GM18517 (cell line): ENCODE measurements around the gene CST5.
"Not testable (repeated sequence)": the region's sequence is repeated elsewhere in the genome, so short reads cannot be mapped to it uniquely, and the experiment has no call there.

Source experiments
- ATAC-seq: cut with Tn5 transposase; IDR thresholded peaks from one replicate; pipeline ENCODE4 v1.9.1; 2021; ENCODE audit warnings: mild to moderate bottlenecking, moderate library complexity; ENCODE audit not compliant: unreplicated experiment

The CST5 gene

DNA sequence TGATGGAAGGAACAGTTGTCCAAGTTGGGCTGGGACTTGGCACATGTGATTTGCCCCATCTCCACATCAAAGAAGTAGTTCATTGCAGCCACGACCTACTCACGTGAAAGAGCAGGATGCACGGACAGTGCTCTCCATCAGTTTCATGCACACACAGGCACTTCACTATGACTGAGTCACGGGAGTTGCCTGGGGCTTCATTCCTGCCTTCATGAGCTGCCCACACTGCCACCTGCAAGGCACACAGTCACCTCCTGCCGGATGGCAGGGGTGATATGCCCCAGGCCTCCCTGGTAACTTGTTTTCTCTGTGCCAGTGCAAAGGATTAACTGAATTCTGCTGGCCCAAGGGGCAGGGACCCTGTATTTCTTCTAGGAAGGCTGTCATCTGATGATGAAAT is 22.8 kb downstream of the CST5 start:
- no peak for ATAC-seq

DNA sequence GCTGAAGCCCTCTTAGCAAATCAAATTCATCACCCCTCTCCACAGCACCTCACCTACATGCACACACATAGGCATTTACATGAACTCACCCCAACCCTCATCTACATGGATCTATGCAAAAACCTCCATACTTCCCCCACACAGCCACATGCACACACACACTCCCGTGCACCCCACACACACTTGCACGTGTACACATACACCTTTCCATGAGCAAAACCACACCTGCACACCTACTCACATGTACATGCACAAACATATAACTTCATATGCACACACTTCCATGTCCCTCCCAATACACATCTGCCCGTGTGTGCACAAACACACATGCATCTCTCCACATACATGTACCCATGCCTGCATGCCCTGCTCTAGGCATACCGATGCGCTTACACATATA is 23.3 kb downstream of the CST5 start:
- ATAC-seq = no peak

DNA sequence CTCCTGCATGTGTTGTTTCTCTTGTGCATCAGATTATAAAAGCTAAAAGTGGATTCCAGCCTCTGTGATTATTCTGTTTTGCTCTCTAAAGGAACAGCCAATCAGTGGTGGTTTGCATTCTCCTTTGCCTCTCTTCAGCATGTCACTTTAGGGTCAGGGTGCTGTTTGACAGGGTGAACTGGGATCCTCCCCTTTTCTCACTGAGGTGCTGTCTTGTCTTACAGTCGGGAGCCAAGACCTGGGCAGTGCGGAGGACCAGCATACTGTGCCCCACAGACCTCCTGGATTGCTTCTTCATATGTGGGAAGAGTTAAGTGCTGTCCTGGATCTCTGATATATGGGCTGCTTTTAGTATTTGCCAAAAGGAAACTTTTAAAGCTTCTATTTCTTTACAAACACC is 37.9 kb downstream of the CST5 start:
- ATAC-seq = no peak

DNA sequence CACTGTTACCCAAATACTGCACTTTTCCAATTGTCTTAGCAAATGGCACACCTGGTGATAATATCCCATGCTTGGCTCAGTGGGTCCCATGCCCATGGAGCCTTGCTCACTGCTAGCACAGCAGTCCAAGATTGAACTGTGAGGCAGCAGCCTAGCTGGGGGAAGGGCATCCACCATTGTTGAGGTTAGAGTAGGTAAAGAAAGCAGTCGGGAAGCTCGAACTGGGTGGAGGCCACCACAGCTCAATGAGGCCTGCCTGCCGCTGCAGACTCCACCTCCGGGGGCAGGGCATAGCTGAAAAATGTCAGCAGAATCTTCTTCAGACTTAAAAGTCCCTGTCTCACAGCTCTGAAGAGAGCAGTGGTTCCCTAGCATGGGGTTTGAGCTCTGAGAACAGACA is 43.8 kb downstream of the CST5 start:
- no peak for ATAC-seq

DNA sequence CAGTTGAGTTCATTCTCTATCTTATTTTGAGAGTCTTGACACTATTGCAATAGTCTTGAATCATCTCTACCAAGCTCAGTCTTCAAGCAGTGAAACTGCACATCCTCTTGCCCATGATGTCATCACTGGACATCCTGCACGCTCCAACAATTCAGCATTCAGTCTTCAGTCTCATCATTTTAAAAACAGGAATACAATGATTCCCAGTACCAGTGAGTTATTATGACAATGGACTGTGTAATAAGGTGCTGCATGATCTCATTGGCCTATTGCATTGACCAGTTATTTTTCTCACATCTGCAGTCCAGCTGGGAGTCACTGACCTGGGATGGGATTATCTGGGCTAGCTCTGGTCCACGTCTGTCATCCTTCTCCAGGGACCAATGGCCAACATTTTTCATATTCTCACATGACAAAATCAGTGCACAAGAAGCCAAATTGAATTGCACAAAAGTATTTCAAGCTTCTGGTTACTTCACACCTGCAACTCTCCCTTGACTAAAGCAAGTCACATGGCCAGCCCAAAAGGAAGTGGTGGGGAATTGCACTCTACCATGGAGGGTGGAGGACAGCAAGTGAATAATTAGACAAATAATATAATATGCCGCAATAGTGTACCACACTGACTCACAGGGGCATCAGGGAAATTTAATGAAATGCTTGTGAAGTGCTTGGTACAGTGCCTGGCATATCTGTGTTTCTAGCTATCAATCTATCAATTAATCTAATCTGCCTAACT is 46.6 kb downstream of the CST5 start:
- no peak for ATAC-seq

DNA sequence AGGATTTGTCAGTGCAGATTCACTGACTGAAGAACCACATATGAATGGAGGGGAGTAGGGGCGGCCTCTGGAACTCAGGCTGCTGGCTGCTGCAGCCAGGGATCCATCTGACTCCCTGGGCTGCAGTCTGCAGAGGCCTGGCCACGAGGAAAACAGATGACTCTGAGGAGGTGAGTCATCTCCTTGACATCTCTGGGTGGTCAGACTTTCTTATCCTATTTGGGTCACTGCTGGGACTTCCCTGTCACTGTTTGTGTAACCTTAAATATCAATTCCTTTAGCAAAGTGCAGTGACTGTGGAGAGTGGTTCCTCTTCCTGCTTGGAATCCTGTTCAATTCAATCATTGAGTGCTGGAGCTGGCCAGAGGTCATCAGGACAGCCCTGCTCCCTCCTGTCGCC is 47.6 kb downstream of the CST5 start:
- ATAC-seq = not testable (repeated sequence)

DNA sequence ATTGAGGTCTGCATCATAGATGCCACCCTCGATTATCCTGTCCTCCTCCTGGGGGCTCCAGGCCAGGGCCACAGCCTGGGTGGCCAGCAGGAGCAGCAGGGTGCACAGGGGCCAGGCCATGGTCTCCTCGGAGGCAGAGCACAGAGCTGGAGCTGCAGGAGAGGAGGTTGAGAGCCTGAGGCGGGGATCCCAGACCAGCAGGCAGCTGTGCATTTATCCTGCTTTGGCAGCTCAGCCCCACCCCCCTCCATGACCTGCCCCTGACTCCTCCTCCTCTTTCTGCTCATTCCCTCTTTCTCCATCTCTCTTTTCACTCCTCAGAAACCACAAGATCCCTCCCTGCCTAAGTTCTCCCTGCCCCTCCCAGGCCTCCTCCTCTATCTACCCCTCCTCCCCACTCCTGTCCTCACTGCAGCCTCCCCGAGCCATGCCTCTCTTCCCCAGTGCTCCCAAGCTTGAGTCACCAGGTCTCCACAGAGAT is 53.0 kb downstream of the CST5 start, which contains the start of gene CST2:
TSS of gene CST2 (minus strand) at position 189 of the 481 bp plus-strand sequence. CDS start at position 120, 69 bp downstream.
- no peak for ATAC-seq
